ENCODE data around the gene ARSG. TPM values are rescaled to one million over a fixed set of nuclear protein-coding genes. Genes with fewer than 3 reads are reported as not detected.

The ARSG gene
- total and polyA plus RNA-seq, 2 of the 13 experiments (the other 11 are each of a cell fraction or from before 2014, with no cell fraction given) = 3.7 to 15.2 TPM

GRCh38 chr17:68397108-68397536, 105.8 kb downstream of the ARSG start:
- intact Hi-C loops (cut with micrococcal nuclease; ENCODE audit: unreplicated experiment) = no loop called here
- Histone ChIP-seq H3K9me3 (ENCODE audit: low read length) (peaks cover 5% of the 10 kb centered on the region; the same call in 1 of the 2 replicates), H3K79me2 (ENCODE audit: insufficient read depth, low read length) (no peaks in the 10 kb centered on the region), H3K27me3 (ENCODE audit: control insufficient read depth in 1 of 2, insufficient read depth in 2 of 2, low read length in 2 of 2) (no peaks in the 10 kb centered on the region), H4K20me1 (ENCODE audit: insufficient read depth, low read length) (no peaks in the 10 kb centered on the region), H3K4me1 (ENCODE audit: insufficient read depth, low read length) (peaks cover 72% of the 10 kb centered on the region), H3K27ac (ENCODE audit: extremely low read length, insufficient read depth, low read length) (no peak overlapping the region), H2AFZ (ENCODE audit: low read length) (no peak overlapping the region), H3K4me2 (ENCODE audit: low read depth, low read length) (no peak overlapping the region), H3K36me3 (replicated peaks in 1 of 2; ENCODE audit: control insufficient read depth in 1 of 2, insufficient read depth in 2 of 2, low read length in 2 of 2) (no peaks in the 10 kb centered on the region; a peak in 1 of 5 replicates), H3K9ac (ENCODE audit: insufficient read depth, low read depth, low read length) (no peak overlapping the region), H3K4me3 (replicated peaks in 1 of 3; ENCODE audit: insufficient read depth in 1 of 3, low read depth in 2 of 3, low read length in 3 of 3) (no peak overlapping the region)
- POLR2A ChIA-PET = interaction anchor here (4.0 kb wide), 1 partner anchor 14 kb away, joined by 15 read pairs; no protein-coding TSS in a partner anchor
- TF ChIP-seq ZNF124 (CRISPR knock-in tag; IDR thresholded peaks at IDR 0.05) (no peak), ZNF264 (CRISPR knock-in tag; IDR thresholded peaks at IDR 0.05) (no peak), ZNF318 (CRISPR knock-in tag; IDR thresholded peaks at IDR 0.05) (no peak), ZBTB26 (CRISPR knock-in tag; IDR thresholded peaks at IDR 0.05; ENCODE audit: borderline replicate concordance) (no peak), ARID5B (CRISPR knock-in tag; IDR thresholded peaks at IDR 0.05) (no peak), ZNF143 (CRISPR knock-in tag; IDR thresholded peaks at IDR 0.05) (no peak)
- CTCF ChIA-PET (ENCODE audit: low intra/inter-chr PET ratio, low total read pairs) = no interaction called here
- FAIRE-seq = no peak
- ATAC-seq = no peak
- DNase-seq (ENCODE audit: low spot score) = no peak
- no TSS peak for BruUV-seq (replicated peaks)
- in situ Hi-C loops (cut with HindIII; ENCODE audit: extremely low pct_ligation_motif_present, low pct_unique_long_range_greater_than_20kb) = no loop called here
- 95% methylated on average over 7 of the region's 7 CpGs for WGBS (ENCODE audit: low lambda C conversion rate)
